HepG2 (cell line): ENCODE results near the gene HOXB5. TPM values are rescaled to one million over a fixed set of nuclear protein-coding genes. Genes with fewer than 3 reads are reported as not detected.

Experiments
- ATAC-seq: fragments of 200-7000 bp; cut with Tn5 transposase; 3 replicates; pipeline ENCODE4 v1.9.1; 2020; ENCODE audit warnings: mild to moderate bottlenecking, moderate library complexity
- BruUV-seq: library from RNA; stranded (reverse); fragments of 400-500 nt; replicated peaks from 2 replicates; lab custom pipeline; 2021; lab: Mats Ljungman, UMichigan
- CTCF ChIA-PET: fragments of 300-600 bp; formaldehyde crosslinking; extraction: SDS; loops from one replicate; lab custom pipeline; 2021; ENCODE audit warnings: low total read pairs, inconsistent platforms, low intra/inter-chr PET ratio; lab: Yijun Ruan, JAX
- POLR2A ChIA-PET: fragments of 350-600 bp; sonication (Branson Sonifier 250); formaldehyde crosslinking; loops from one replicate; lab custom pipeline; 2020; ENCODE audit warnings: antibody characterized with exemption, inconsistent platforms; lab: Yijun Ruan, JAX
- DNase-seq: peaks from one replicate; pipeline ENCODE4 v3.0.0-alpha.2; 2015; ENCODE audit warnings: low spot score
- FAIRE-seq: peaks from 3 replicates; lab custom pipeline; 2011; peaks lifted over from hg19 to GRCh38; lab: Jason Lieb, UNC
- H2AFZ ChIP-seq: one replicate; pipeline ENCODE4 v1.6.1; 2011; ENCODE audit warnings: low read length, inconsistent platforms
- H3K27ac ChIP-seq: fragments of 300-600 bp; 3 replicates; pipeline ENCODE4 v1.8.0; 2011; ENCODE audit warnings: mixed run types, mild to moderate bottlenecking, mixed read lengths, low read length, inconsistent platforms; ENCODE audit not compliant: insufficient read depth; ENCODE audit errors: extremely low read length
- H3K27me3 ChIP-seq, 2 experiments: fragments of 200-600 bp in 1 of 2; 2 replicates in 1 of 2; 3 replicates in 1 of 2; pipeline versions ENCODE4 v1.6.0 to v1.8.0; 2011; ENCODE audit warnings: low read length in 2 of 2, mild to moderate bottlenecking in 2 of 2, moderate library complexity in 2 of 2, inconsistent platforms in 1 of 2; ENCODE audit not compliant: insufficient read depth in 2 of 2, control insufficient read depth in 1 of 2
- H3K36me3 ChIP-seq, 2 experiments: fragments of 200-600 bp in 1 of 2; replicated peaks in 1 of 2; 2 replicates in 1 of 2; 3 replicates in 1 of 2; pipeline versions ENCODE4 v1.5.1 to v1.8.0; 2011; ENCODE audit warnings: low read length in 2 of 2, inconsistent platforms in 1 of 2; ENCODE audit not compliant: insufficient read depth in 2 of 2, control insufficient read depth in 1 of 2
- H3K4me1 ChIP-seq: 2 replicates; pipeline ENCODE4 v1.5.1; 2012; ENCODE audit warnings: low read length, inconsistent platforms; ENCODE audit not compliant: insufficient read depth
- H3K4me2 ChIP-seq: 2 replicates; pipeline ENCODE4 v1.6.0; 2011; ENCODE audit warnings: low read depth, low read length, inconsistent platforms
- H3K4me3 ChIP-seq, 3 experiments: fragments of 200-600 bp in 1 of 3; sonication (generic), shearing (Covaris generic) in 1 of 3; replicated peaks in 1 of 3; 2 replicates each; pipeline ENCODE4 v1.5.1; 2011 to 2016; ENCODE audit warnings: low read length in 3 of 3, inconsistent platforms in 2 of 3, low read depth in 2 of 3, mild to moderate bottlenecking in 2 of 3, control low read depth in 1 of 3, mixed read lengths in 1 of 3; ENCODE audit not compliant: insufficient read depth in 1 of 3
- H3K79me2 ChIP-seq: one replicate; pipeline ENCODE4 v1.6.1; 2011; ENCODE audit warnings: low read length, inconsistent platforms; ENCODE audit not compliant: insufficient read depth
- H3K9ac ChIP-seq: 2 replicates; pipeline ENCODE4 v1.6.0; 2011; ENCODE audit warnings: mild to moderate bottlenecking, low read depth, low read length, inconsistent platforms; ENCODE audit not compliant: insufficient read depth
- H3K9me3 ChIP-seq: 2 replicates; pipeline ENCODE4 v1.5.1; 2012; ENCODE audit warnings: mild to moderate bottlenecking, low read length
- H4K20me1 ChIP-seq: 2 replicates; pipeline ENCODE4 v1.6.0; 2011; ENCODE audit warnings: inconsistent platforms, mild to moderate bottlenecking, low read length, moderate library complexity; ENCODE audit not compliant: insufficient read depth
- ATF3 ChIP-seq: sonication (generic); formaldehyde crosslinking; IDR thresholded peaks from 2 replicates; pipeline ENCODE4 v1.4.0; 2020; ENCODE audit warnings: missing genetic modification reagents
- CTCF ChIP-seq: sonication (generic); formaldehyde crosslinking; IDR thresholded peaks from 2 replicates; pipeline ENCODE4 v1.5.0; 2020; ENCODE audit warnings: mild to moderate bottlenecking, missing genetic modification reagents, moderate library complexity
- RCOR2 ChIP-seq: IDR thresholded peaks from 2 replicates; pipeline ENCODE4 v1.6.1; 2016; ENCODE audit warnings: missing biosample characterization, missing genetic modification reagents
- ZKSCAN8 ChIP-seq: IDR thresholded peaks from 2 replicates; pipeline ENCODE4 v1.6.1; 2016; ENCODE audit warnings: borderline replicate concordance, missing genetic modification reagents, missing compliant biosample characterization
- ZNF674 ChIP-seq: sonication (generic); formaldehyde crosslinking; IDR thresholded peaks from 2 replicates; pipeline ENCODE4 v1.5.0; 2020; ENCODE audit warnings: low read depth, mild to moderate bottlenecking, missing genetic modification reagents
- WGBS: methylation state at CpG from one replicate; pipeline ENCODE4 v1.1.6; 2017; ENCODE audit warnings: low lambda C conversion rate; 5-methylcytosine and 5-hydroxymethylcytosine counted together
- in situ Hi-C: cut with HindIII; loops from 2 replicates; pipeline ENCODE4 v1.10.0; 2017; ENCODE audit warnings: low pct_unique_long_range_greater_than_20kb; ENCODE audit not compliant: extremely low pct_ligation_motif_present
- intact Hi-C: fragments of 100-400 bp; cut with micrococcal nuclease; formaldehyde crosslinking; loops from one replicate; pipeline ENCODE4 v1.10.0; 2022; ENCODE audit not compliant: unreplicated experiment
- polyA plus RNA-seq, 8 experiments: library from polyadenylated mRNA; depleted of rRNA in 3 of 8; stranded (reverse) in 7 of 8; unstranded in 1 of 8; fragments of >200 nt; fragmentation: Illumina TruSeq in 4 of 8; extraction: Trizol in 4 of 8; gene quantifications; 2 replicates each; pipeline versions ENCODE4 v1.2.1 to v1.2.3, GENCODE V29; 2011 to 2016; ENCODE audit warnings: low read depth in 4 of 8, missing spikeins in 1 of 8, mixed read lengths in 1 of 8; ENCODE audit not compliant: insufficient read depth in 1 of 8
- total RNA-seq, 5 experiments: library from RNA; depleted of rRNA; stranded (reverse); fragments of >200 nt; fragmentation: Illumina TruSeq; extraction: Trizol; gene quantifications; 2 replicates each; pipeline ENCODE4 v1.2.3, GENCODE V29; 2016; ENCODE audit warnings: low read depth in 1 of 5

HOXB5 gene
- total and polyA plus RNA-seq, 2 of the 13 experiments (the other 11 are each of a cell fraction or from before 2014, with no cell fraction given), result not detected

GRCh38 chr17:48620461-48621139 is 27.0 kb upstream of the HOXB5 start:
- H3K27me3 ChIP-seq, result peaks cover 46 to 98% of the 10 kb centered on the region in 2 experiments
- H2AFZ ChIP-seq, result no peak overlapping the region
- in situ Hi-C loops, result no loop called here
- TF ChIP-seq ZKSCAN8 (CRISPR knock-in tag) (no peak), RCOR2 (CRISPR knock-in tag) (no peak), ATF3 (CRISPR knock-in tag) (no peak), ZNF674 (CRISPR knock-in tag) (no peak), CTCF (CRISPR knock-in tag) (no peak)
- ATAC-seq (no peak), FAIRE-seq (no peak), DNase-seq (no peak)
- H3K4me1 ChIP-seq, result no peaks in the 10 kb centered on the region
- CTCF ChIA-PET, result interaction anchor here (1.1 kb wide), 1 partner anchor 312 kb away, joined by 3 read pairs; no protein-coding TSS in a partner anchor
- H3K27ac ChIP-seq, result no peak overlapping the region
- no peaks in the 10 kb centered on the region for H3K36me3 ChIP-seq
- POLR2A ChIA-PET, result no interaction called here
- intact Hi-C loops, result no loop called here
- whole genome bisulfite sequencing, result 4% methylated on average over 6 of the region's 6 CpGs
- peaks cover 8% of the 10 kb centered on the region; the same call in 1 of the 2 replicates for H4K20me1 ChIP-seq
- H3K4me3 ChIP-seq, result no peak overlapping the region
- H3K79me2 ChIP-seq, result no peaks in the 10 kb centered on the region
- no peaks in the 10 kb centered on the region for H3K9me3 ChIP-seq
- BruUV-seq, result no TSS peak
- H3K9ac ChIP-seq, result no peak overlapping the region
- no peak overlapping the region for H3K4me2 ChIP-seq
